Measurements from ENCODE around the gene KLF8.

Gene KLF8

GRCh38 chrX:56226980-56227379 lies 5.2 kb upstream of the KLF8 start:
- Histone ChIP-seq H3K4me3 (replicated peaks; ENCODE audit: insufficient read depth, low read length) (no peak overlapping the region), H3K27me3 (ENCODE audit: insufficient read depth, poor library complexity, severe bottlenecking) (peaks cover 2% of the 10 kb centered on the region), H3K27ac (replicated peaks) (no peak overlapping the region)
- no peak for DNase-seq (ENCODE audit: low read depth in 1 of 2, low spot score in 1 of 2)
- TF ChIP-seq POLR2AphosphoS5 (IDR thresholded peaks at IDR 0.05; ENCODE audit: low read depth) (no peak), REST (IDR thresholded peaks at IDR 0.05; ENCODE audit: insufficient replicate concordance, low read depth) (no peak), CTCF (IDR thresholded peaks at IDR 0.05; ENCODE audit: insufficient read depth, low read length) (no peak), GABPA (IDR thresholded peaks at IDR 0.05; ENCODE audit: low read depth) (no peak), SPI1 (IDR thresholded peaks at IDR 0.05; ENCODE audit: borderline replicate concordance, low read depth) (no peak)

- DNase-seq (ENCODE audit: low read depth in 1 of 2, low spot score in 1 of 2), result no peak
- Histone ChIP-seq H3K4me3 (replicated peaks; ENCODE audit: insufficient read depth, low read length) (no peak overlapping the region), H3K27ac (replicated peaks) (no peak overlapping the region), H3K27me3 (ENCODE audit: insufficient read depth, poor library complexity, severe bottlenecking) (peaks cover 2% of the 10 kb centered on the region)
- TF ChIP-seq POLR2AphosphoS5 (IDR thresholded peaks at IDR 0.05; ENCODE audit: low read depth), result no peak
- TF ChIP-seq GABPA (IDR thresholded peaks at IDR 0.05; ENCODE audit: low read depth), result no peak
- no peak for TF ChIP-seq REST (IDR thresholded peaks at IDR 0.05; ENCODE audit: insufficient replicate concordance, low read depth)
- no peak for TF ChIP-seq SPI1 (IDR thresholded peaks at IDR 0.05; ENCODE audit: borderline replicate concordance, low read depth)
- TF ChIP-seq CTCF (IDR thresholded peaks at IDR 0.05; ENCODE audit: insufficient read depth, low read length), result no peak
Observed at GRCh38 chrX:56228914-56229313, 3.2 kb upstream of the KLF8 start.

- Histone ChIP-seq H3K27me3 (ENCODE audit: insufficient read depth, poor library complexity, severe bottlenecking) (peaks cover 2% of the 10 kb centered on the region), H3K27ac (replicated peaks) (no peak overlapping the region), H3K4me3 (replicated peaks; ENCODE audit: insufficient read depth, low read length) (no peak overlapping the region)
- no peak for DNase-seq (ENCODE audit: low read depth in 1 of 2, low spot score in 1 of 2)
- TF ChIP-seq REST (IDR thresholded peaks at IDR 0.05; ENCODE audit: insufficient replicate concordance, low read depth) (no peak), POLR2AphosphoS5 (IDR thresholded peaks at IDR 0.05; ENCODE audit: low read depth) (no peak), CTCF (IDR thresholded peaks at IDR 0.05; ENCODE audit: insufficient read depth, low read length) (no peak), SPI1 (IDR thresholded peaks at IDR 0.05; ENCODE audit: borderline replicate concordance, low read depth) (no peak), GABPA (IDR thresholded peaks at IDR 0.05; ENCODE audit: low read depth) (no peak)
Observed at GRCh38 chrX:56231537-56232090, 542 bp upstream of the KLF8 start.

Data from HL-60 (cell line).